Motor neuron (in vitro differentiated cells): Measurements from ENCODE around the gene MTNR1A. TPM values are rescaled to one million over a fixed set of nuclear protein-coding genes. Genes with fewer than 3 reads are reported as not detected.
A peak's percentile ranks its signal among the peaks of the same experiment; 100 is the strongest.
"Not testable (repeated sequence)": the region's sequence is repeated elsewhere in the genome, so short reads cannot be mapped to it uniquely, and the experiment has no call there.

ENCODE experiments used
- ATAC-seq, 8 experiments: fragments of 200-7000 bp; cut with Tn5 transposase; replicated peaks in 6 of 8; 2 replicates each; pipeline ENCODE4 v1.8.0; 2021; ENCODE audit warnings: mild to moderate bottlenecking in 8 of 8, moderate library complexity in 8 of 8
- H3K27ac ChIP-seq, 2 donors: fragments of 250-450 bp; sonication (Bioruptor Pico); 2 replicates each; pipeline ENCODE4 v1.9.0; 2021; ENCODE audit warnings: antibody characterized with exemption in 2 of 2, mild to moderate bottlenecking in 2 of 2, moderate library complexity in 1 of 2
- H3K4me1 ChIP-seq, 2 donors: fragments of 250-450 bp; sonication (Bioruptor Pico); replicated peaks in 1 of 2; 2 replicates each; pipeline ENCODE4 v1.6.1; 2021; ENCODE audit warnings: antibody characterized with exemption in 2 of 2, mild to moderate bottlenecking in 2 of 2, moderate library complexity in 1 of 2
- H3K4me3 ChIP-seq, 5 donors: fragments of 250-450 bp; sonication (Bioruptor Pico); 2 replicates each; pipeline ENCODE4 v1.9.0; 2021; ENCODE audit warnings: antibody characterized with exemption in 5 of 5, mild to moderate bottlenecking in 5 of 5, moderate library complexity in 4 of 5
- WGBS, 10 experiments: fragments of 450-650 bp; shearing (Covaris generic); methylation state at CpG; one replicate each; pipeline ENCODE4 v1.0.0; 2022; 5-methylcytosine and 5-hydroxymethylcytosine counted together
- in situ Hi-C, 9 experiments: fragments of 400-800 bp; cut with MboI; loops; one replicate each; pipeline ENCODE4 v1.15.0; 2021; ENCODE audit warnings: low sequenced_read_pairs in 9 of 9, low pct_unique_long_range_greater_than_20kb in 2 of 9; ENCODE audit not compliant: unreplicated experiment in 9 of 9
- total RNA-seq, 8 experiments: library from RNA; unstranded; fragments of 300-600 nt; gene quantifications; 2 replicates each; pipeline versions ENCODE4 v1.2.3 to v1.2.4, GENCODE V29; 2022

Gene MTNR1A
- total RNA-seq, 8 experiments from 2014 or later: 0.11 to 0.57 (median 0.32) TPM; not detected in 4

GRCh38 chr4:186504771-186505170, 50.6 kb downstream of the MTNR1A start:
- in situ Hi-C loops, H3K4me1 ChIP-seq, H3K27ac ChIP-seq, H3K4me3 ChIP-seq, ATAC-seq: not testable (repeated sequence)
- 47 to 100% (median 80%) methylated on average over 1 to 8 of the region's 8 CpGs; no CpG with 5 or more reads in 3 of the 10 experiments for WGBS, 10 experiments

GRCh38 chr4:186502231-186502630, 53.1 kb downstream of the MTNR1A start:
- H3K4me1 ChIP-seq: no peaks in the 10 kb centered on the region
- no peak overlapping the region for H3K27ac ChIP-seq
- in situ Hi-C loops: no loop called here
- no peak for ATAC-seq
- WGBS, 10 experiments: 0 to 83% (median 50%) methylated on average over 1 to 2 of the region's 2 CpGs
- no peak overlapping the region for H3K4me3 ChIP-seq

GRCh38 chr4:186501554-186501953, 53.8 kb downstream of the MTNR1A start:
- 0 to 85% (median 84%) methylated on average over 1 to 7 of the region's 8 CpGs; no CpG with 5 or more reads in 5 of the 10 experiments for WGBS, 10 experiments
- ATAC-seq: no peak
- no peak overlapping the region for H3K4me3 ChIP-seq
- no peaks in the 10 kb centered on the region for H3K4me1 ChIP-seq
- in situ Hi-C loops: no loop called here
- no peak overlapping the region for H3K27ac ChIP-seq

GRCh38 chr4:186500721-186501304, 54.6 kb downstream of the MTNR1A start:
- in situ Hi-C loops: no loop called here
- Histone ChIP-seq H3K4me1 (no peaks in the 10 kb centered on the region), H3K27ac (no peak overlapping the region), H3K4me3 (no peak overlapping the region)
- WGBS, 10 experiments: 68 to 100% (median 89%) methylated on average over 4 to 29 of the region's 39 CpGs; no CpG with 5 or more reads in 1 of the 10 experiments
- ATAC-seq: no peak

- H3K4me3 ChIP-seq: no peak overlapping the region
- no peak for ATAC-seq
- in situ Hi-C loops: no loop called here
- H3K27ac ChIP-seq: no peak overlapping the region
- no peaks in the 10 kb centered on the region for H3K4me1 ChIP-seq
- 32 to 100% (median 86%) methylated on average over 2 to 4 of the region's 4 CpGs; no CpG with 5 or more reads in 4 of the 10 experiments for WGBS, 10 experiments
Measured at GRCh38 chr4:186499467-186499866, 55.9 kb downstream of the MTNR1A start.

- 64 to 100% (median 78%) methylated on average over 1 to 8 of the region's 8 CpGs; no CpG with 5 or more reads in 6 of the 10 experiments for WGBS, 10 experiments
- Histone ChIP-seq H3K27ac (no peak overlapping the region), H3K4me3 (no peak overlapping the region), H3K4me1 (no peaks in the 10 kb centered on the region)
- in situ Hi-C loops: no loop called here
- no peak for ATAC-seq
Measured at GRCh38 chr4:186497043-186497442, 58.3 kb downstream of the MTNR1A start.

- Histone ChIP-seq H3K4me3 (no peak overlapping the region), H3K4me1 (no peaks in the 10 kb centered on the region), H3K27ac (no peak overlapping the region)
- no peak for ATAC-seq
- in situ Hi-C loops: no loop called here
- WGBS, 10 experiments: 57 to 100% (median 83%) methylated on average over 1 of the region's 1 CpG; no CpG with 5 or more reads in 3 of the 10 experiments
Measured at GRCh38 chr4:186494496-186494895, 60.9 kb downstream of the MTNR1A start.

GRCh38 chr4:186487726-186488125, 67.6 kb downstream of the MTNR1A start:
- no peak overlapping the region for H3K4me3 ChIP-seq
- ATAC-seq: no peak
- 20 to 86% (median 63%) methylated on average over 1 to 9 of the region's 9 CpGs; no CpG with 5 or more reads in 1 of the 10 experiments for WGBS, 10 experiments
- no peak overlapping the region for H3K27ac ChIP-seq
- H3K4me1 ChIP-seq: peaks cover 4 to 11% of the 10 kb centered on the region in 2 donors
- in situ Hi-C loops: no loop called here

- 0 to 66% (median 60%) methylated on average over 1 to 6 of the region's 11 CpGs; no CpG with 5 or more reads in 4 of the 10 experiments for WGBS, 10 experiments
- in situ Hi-C loops: no loop called here
- ATAC-seq: peak in 5 of 8 experiments; percentile 52 to 68 (median 64)
- peak overlapping the region; percentile 13 to 57 for H3K27ac ChIP-seq
- H3K4me3 ChIP-seq: peak overlapping the region in 1 of 5 donors; percentile 1
- peaks cover 4 to 15% of the 10 kb centered on the region in 2 donors for H3K4me1 ChIP-seq
Measured at GRCh38 chr4:186486172-186486571, 69.2 kb downstream of the MTNR1A start.

- Histone ChIP-seq H3K27ac (peak overlapping the region in 1 of 2 donors; percentile 58), H3K4me1 (peaks cover 4 to 15% of the 10 kb centered on the region in 2 donors), H3K4me3 (peak overlapping the region in 4 of 5 donors; percentile 18 to 21 (median 19))
- 49% methylated on average over 4 of the region's 14 CpGs; no CpG with 5 or more reads in 9 of the 10 experiments for WGBS, 10 experiments
- peak in 7 of 8 experiments; percentile 26 to 88 (median 84) for ATAC-seq
- in situ Hi-C loops: no loop called here
Measured at GRCh38 chr4:186485561-186486062, 69.8 kb downstream of the MTNR1A start.

- WGBS, 10 experiments: no CpG with 5 or more reads among the region's 5 CpGs
- H3K4me3 ChIP-seq: peak overlapping the region in 4 of 5 donors; percentile 18 to 21 (median 19)
- H3K4me1 ChIP-seq: peaks cover 4 to 15% of the 10 kb centered on the region in 2 donors
- H3K27ac ChIP-seq: no peak overlapping the region
- in situ Hi-C loops: no loop called here
- ATAC-seq: peak in 4 of 8 experiments; percentile 6 to 19 (median 8)
Measured at GRCh38 chr4:186485150-186485549, 70.2 kb downstream of the MTNR1A start.

- H3K27ac ChIP-seq: no peak overlapping the region
- H3K4me1 ChIP-seq: peaks cover 4 to 15% of the 10 kb centered on the region in 2 donors
- 50 to 100% (median 90%) methylated on average over 2 to 11 of the region's 16 CpGs; no CpG with 5 or more reads in 5 of the 10 experiments for WGBS, 10 experiments
- H3K4me3 ChIP-seq: no peak overlapping the region
- in situ Hi-C loops: no loop called here
- no peak for ATAC-seq
Measured at GRCh38 chr4:186483656-186484055, 71.7 kb downstream of the MTNR1A start.
